Subcutaneous adipose tissue (tissue), 4 donors: ENCODE results near the gene TIRAP. TPM values are rescaled to one million over a fixed set of nuclear protein-coding genes. Genes with fewer than 3 reads are reported as not detected.

Source experiments
- CTCF ChIP-seq: fragments of 450-650 bp; IDR thresholded peaks from one replicate; pipeline ENCODE4 v1.5.1; 2016; ENCODE audit warnings: low read depth, mild to moderate bottlenecking, control low read depth, antibody characterized with exemption, moderate library complexity
- total RNA-seq, 4 donors: library from RNA; depleted of rRNA; stranded (reverse); fragments of >200 nt; gene quantifications; one replicate each; pipeline ENCODE4 v1.1.0, GENCODE V29; 2016

TIRAP gene
- total RNA-seq, 4 donors from 2014 or later = 7.7 to 14.3 (median 9.3) TPM

GRCh38 chr11:126277322-126277721 lies 5.6 kb upstream of the TIRAP start:
- no peak for TF ChIP-seq CTCF

- TF ChIP-seq CTCF = no peak
Observed at GRCh38 chr11:126277780-126278179, 5.1 kb upstream of the TIRAP start.

GRCh38 chr11:126279191-126279590 lies 3.7 kb upstream of the TIRAP start:
- no peak for TF ChIP-seq CTCF

GRCh38 chr11:126280595-126280994 lies 2.3 kb upstream of the TIRAP start:
- no peak for TF ChIP-seq CTCF

- TF ChIP-seq CTCF = no peak
Observed at GRCh38 chr11:126281245-126281644, 1.6 kb upstream of the TIRAP start.

DNA sequence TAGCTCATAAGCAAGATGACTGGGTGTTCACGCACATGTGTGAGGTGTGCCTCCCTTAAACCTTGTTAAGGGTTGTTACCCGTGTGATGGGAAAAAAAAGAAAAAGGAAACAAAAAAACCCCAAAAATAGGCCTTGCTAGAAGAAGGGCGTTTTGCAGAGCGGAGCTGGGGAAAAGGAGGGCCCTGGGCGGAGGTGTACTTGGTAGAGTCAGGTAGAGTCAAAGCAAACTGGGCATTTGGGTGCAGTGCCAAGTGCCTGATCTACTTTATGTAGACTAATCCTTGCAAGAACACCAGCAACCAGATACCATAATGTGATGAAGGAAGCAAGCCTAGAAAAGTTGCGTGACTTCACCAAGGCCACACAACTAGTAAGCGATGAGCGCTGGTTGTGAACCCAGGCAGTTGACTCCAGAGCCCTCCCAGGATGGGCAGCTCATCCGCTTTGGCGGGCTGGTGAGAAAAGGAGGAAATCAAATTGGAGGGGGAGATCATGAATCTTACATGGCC lies 1.2 kb upstream of the TIRAP start:
- TF ChIP-seq CTCF = no peak

DNA sequence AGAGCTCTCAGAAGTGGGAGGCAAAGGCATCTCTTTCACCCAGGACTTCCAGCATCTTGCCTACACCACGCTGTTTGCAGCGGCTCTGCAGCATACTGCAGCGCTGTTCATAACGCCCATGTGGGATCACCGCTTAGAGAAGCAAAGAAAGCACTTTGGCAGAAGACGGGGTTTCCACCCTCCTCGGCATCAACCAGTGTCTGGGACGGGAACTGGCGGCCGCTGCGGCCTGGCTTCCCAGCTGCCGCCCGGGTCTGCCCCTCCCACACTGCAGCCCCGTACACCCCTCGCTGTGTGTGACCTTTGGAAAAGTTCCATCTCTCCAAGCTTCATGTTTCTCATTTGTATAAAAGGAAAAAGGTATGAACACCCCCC lies 545 bp upstream of the TIRAP start:
- TF ChIP-seq CTCF = no peak
